ENCODE results near the gene SZRD1.

SZRD1 gene

GRCh38 chr1:16380868-16381267, 13.8 kb downstream of the SZRD1 start:
- Histone ChIP-seq H4K20me1 (peaks cover 100% of the 10 kb centered on the region), H3K4me2 (no peak overlapping the region), H3K4me1 (peaks cover 47% of the 10 kb centered on the region), H3K4me3 (no peak overlapping the region), H3K9ac (no peak overlapping the region), H3K36me3 (peaks cover 73% of the 10 kb centered on the region), H3K27ac (no peak overlapping the region), H3K27me3 (no peaks in the 10 kb centered on the region), H3K9me3 (no peaks in the 10 kb centered on the region)
- no peak for TF ChIP-seq Cebpa-rat (IDR thresholded peaks at IDR 0.05)

GRCh38 chr1:16383888-16384287, 16.8 kb downstream of the SZRD1 start:
- Histone ChIP-seq H3K27me3 (no peaks in the 10 kb centered on the region), H3K27ac (no peak overlapping the region), H3K4me2 (no peak overlapping the region), H4K20me1 (peaks cover 100% of the 10 kb centered on the region), H3K9ac (no peak overlapping the region), H3K4me3 (no peak overlapping the region), H3K9me3 (no peaks in the 10 kb centered on the region), H3K4me1 (peaks cover 56% of the 10 kb centered on the region), H3K36me3 (peaks cover 83% of the 10 kb centered on the region)
- TF ChIP-seq Cebpa-rat (IDR thresholded peaks at IDR 0.05): no peak

- H3K4me2 ChIP-seq: 0 out of 2 replicates have a peak overlapping the region, but pooled peaks have one; percentile 9
- H3K27ac ChIP-seq: no peak overlapping the region
- peaks cover 99% of the 10 kb centered on the region for H4K20me1 ChIP-seq
- H3K4me3 ChIP-seq: no peak overlapping the region
- H3K27me3 ChIP-seq: no peaks in the 10 kb centered on the region
- H3K9me3 ChIP-seq: no peaks in the 10 kb centered on the region
- peaks cover 80% of the 10 kb centered on the region for H3K36me3 ChIP-seq
- TF ChIP-seq Cebpa-rat (IDR thresholded peaks at IDR 0.05): no peak
- peaks cover 64% of the 10 kb centered on the region for H3K4me1 ChIP-seq
- no peak overlapping the region for H3K9ac ChIP-seq
These were observed 18.8 kb downstream of the SZRD1 start for GRCh38 chr1:16385659-16386453.

GRCh38 chr1:16386454-16387113, 19.5 kb downstream of the SZRD1 start:
- H3K27me3 ChIP-seq: no peaks in the 10 kb centered on the region
- H3K9ac ChIP-seq: no peak overlapping the region
- no peak for TF ChIP-seq Cebpa-rat (IDR thresholded peaks at IDR 0.05)
- H3K9me3 ChIP-seq: no peaks in the 10 kb centered on the region
- peaks cover 83% of the 10 kb centered on the region for H3K36me3 ChIP-seq
- peaks cover 70% of the 10 kb centered on the region for H3K4me1 ChIP-seq
- H4K20me1 ChIP-seq: peaks cover 99% of the 10 kb centered on the region
- no peak overlapping the region for H3K4me3 ChIP-seq
- H3K4me2 ChIP-seq: peak overlapping the region; percentile 9; the same call in 1 of the 2 replicates
- H3K27ac ChIP-seq: no peak overlapping the region

- Histone ChIP-seq H4K20me1 (peaks cover 99% of the 10 kb centered on the region), H3K36me3 (peaks cover 83% of the 10 kb centered on the region), H3K9ac (no peak overlapping the region; the same call in 1 of the 2 replicates), H3K4me3 (no peak overlapping the region), H3K4me1 (peaks cover 77% of the 10 kb centered on the region), H3K27ac (no peak overlapping the region), H3K4me2 (peak overlapping the region; percentile 9), H3K27me3 (no peaks in the 10 kb centered on the region), H3K9me3 (no peaks in the 10 kb centered on the region)
- TF ChIP-seq Cebpa-rat (IDR thresholded peaks at IDR 0.05): no peak
These were observed 20.5 kb downstream of the SZRD1 start for GRCh38 chr1:16387201-16388188.

DNA sequence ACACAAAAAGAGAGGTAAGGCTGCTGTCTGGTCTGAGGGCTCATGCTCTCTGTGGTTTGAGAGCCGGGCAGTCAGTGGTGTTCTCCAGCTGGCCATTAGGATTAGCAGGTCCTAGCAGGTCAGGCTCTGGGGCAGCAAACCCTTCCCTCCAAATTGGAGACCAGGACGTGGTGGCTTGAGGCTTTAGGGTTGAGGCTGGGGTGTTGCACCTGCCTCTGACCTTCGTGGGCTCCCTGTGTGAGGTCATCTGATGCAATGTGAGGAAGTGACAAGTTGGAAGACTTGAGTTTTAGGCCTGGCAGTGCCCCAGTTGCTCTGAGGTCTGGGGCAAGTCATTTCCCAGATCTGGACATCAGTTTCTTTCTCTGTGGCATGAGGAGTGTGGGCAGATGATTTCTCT, 24.4 kb downstream of the SZRD1 start:
- H3K4me2 ChIP-seq: peak overlapping the region; percentile 44

GRCh38 chr1:16392740-16393569, 25.9 kb downstream of the SZRD1 start:
- no peak overlapping the region for H3K4me3 ChIP-seq
- no peaks in the 10 kb centered on the region for H3K9me3 ChIP-seq
- no peak for TF ChIP-seq Cebpa-rat (IDR thresholded peaks at IDR 0.05)
- peaks cover 97% of the 10 kb centered on the region for H4K20me1 ChIP-seq
- H3K36me3 ChIP-seq: peaks cover 88% of the 10 kb centered on the region
- H3K4me1 ChIP-seq: peaks cover 62% of the 10 kb centered on the region
- H3K27ac ChIP-seq: no peak overlapping the region
- H3K4me2 ChIP-seq: no peak overlapping the region
- no peak overlapping the region for H3K9ac ChIP-seq
- no peaks in the 10 kb centered on the region for H3K27me3 ChIP-seq

More for the DNA sequence above, 24.4 kb downstream of the SZRD1 start:
- H3K27me3 ChIP-seq: no peaks in the 10 kb centered on the region
- H3K27ac ChIP-seq: peak overlapping the region; percentile 36
- peaks cover 88% of the 10 kb centered on the region for H3K36me3 ChIP-seq
- H4K20me1 ChIP-seq: peaks cover 97% of the 10 kb centered on the region
- H3K4me3 ChIP-seq: no peak overlapping the region
- no peak for TF ChIP-seq Cebpa-rat (IDR thresholded peaks at IDR 0.05)
- no peaks in the 10 kb centered on the region for H3K9me3 ChIP-seq
- H3K9ac ChIP-seq: peak overlapping the region; percentile 27; the same call in 1 of the 2 replicates
- H3K4me1 ChIP-seq: peaks cover 62% of the 10 kb centered on the region

DNA sequence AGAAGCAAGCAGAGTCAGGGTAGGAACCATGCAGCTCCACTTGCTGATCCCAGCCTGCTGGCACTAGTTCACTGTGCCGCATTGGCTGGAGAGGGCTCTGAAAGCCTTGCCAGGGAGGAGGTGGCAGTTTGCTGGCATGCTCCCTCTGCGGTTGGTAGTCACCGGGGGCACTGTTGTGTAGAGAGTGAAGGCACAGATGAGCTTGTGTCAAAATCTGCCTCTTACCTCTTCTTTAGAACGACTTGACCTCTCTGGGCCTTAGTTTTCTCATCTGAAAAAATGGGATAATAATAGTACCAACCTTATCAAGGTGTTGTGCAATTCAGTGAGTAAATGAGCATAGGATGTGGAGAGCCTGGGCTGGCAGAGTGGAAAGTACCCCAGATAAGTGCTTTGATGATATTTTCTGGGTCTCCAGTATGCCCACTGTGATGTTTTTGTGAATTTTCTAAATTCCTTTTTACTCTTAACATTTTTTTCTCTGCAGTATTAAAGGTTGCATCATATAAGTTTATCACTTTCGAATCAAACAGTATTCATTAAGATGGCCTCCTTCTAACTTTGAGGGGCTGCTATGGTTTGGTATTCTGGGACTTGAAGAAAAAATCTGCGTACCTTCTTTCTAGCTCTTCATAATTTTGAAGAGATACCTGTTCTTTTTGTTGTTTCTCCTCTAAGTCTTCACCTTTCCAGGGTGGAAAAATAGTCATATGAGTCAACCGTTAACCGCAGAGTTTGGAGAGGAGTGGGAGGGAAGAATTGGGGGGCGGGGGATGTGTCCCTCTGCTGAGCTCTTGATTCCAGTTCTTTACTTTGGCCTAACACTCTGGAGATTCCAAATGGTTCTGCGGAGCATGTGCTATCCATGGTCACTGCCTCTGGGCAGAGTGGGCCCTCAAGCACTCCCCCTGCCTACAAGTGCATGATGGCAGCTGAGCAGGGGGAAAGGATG, 26.8 kb downstream of the SZRD1 start:
- Histone ChIP-seq H3K27ac (no peak overlapping the region), H3K9me3 (no peaks in the 10 kb centered on the region), H3K36me3 (peaks cover 91% of the 10 kb centered on the region), H3K27me3 (no peaks in the 10 kb centered on the region), H3K4me3 (no peak overlapping the region), H3K4me1 (peaks cover 62% of the 10 kb centered on the region), H4K20me1 (peaks cover 97% of the 10 kb centered on the region), H3K9ac (no peak overlapping the region), H3K4me2 (no peak overlapping the region)
- no peak for TF ChIP-seq Cebpa-rat (IDR thresholded peaks at IDR 0.05)
